GM23338 (cell line): ENCODE measurements around the gene PDE4D. TPM values are rescaled to one million over a fixed set of nuclear protein-coding genes. Genes with fewer than 3 reads are reported as not detected.

Experiments
- ATAC-seq: fragments of 200-7000 bp; cut with Tn5 transposase; 3 replicates; pipeline ENCODE4 v1.9.1; 2020
- DNase-seq: peaks from one replicate; pipeline ENCODE4 v3.0.0-alpha.2; 2015; ENCODE audit warnings: low spot score
- H2AFZ ChIP-seq: fragments of 200-600 bp; sonication (generic); 2 replicates; pipeline ENCODE4 v1.8.0; 2016; ENCODE audit warnings: antibody characterized with exemption, mild to moderate bottlenecking, moderate library complexity
- H3F3A ChIP-seq: fragments of 200-600 bp; sonication (generic); replicated peaks from 2 replicates; pipeline ENCODE4 v1.8.0; 2017; ENCODE audit warnings: antibody characterized with exemption, mixed run types, low read depth
- H3K27ac ChIP-seq: fragments of 200-600 bp; sonication (generic); 2 replicates; pipeline ENCODE4 v1.6.1; 2016; ENCODE audit warnings: low read depth
- H3K27me3 ChIP-seq: fragments of 200-600 bp; sonication (generic); 2 replicates; pipeline ENCODE4 v1.8.0; 2016; ENCODE audit warnings: mild to moderate bottlenecking, mixed run types, moderate library complexity; ENCODE audit not compliant: insufficient read depth
- H3K36me3 ChIP-seq: fragments of 200-600 bp; sonication (generic); 2 replicates; pipeline ENCODE4 v1.8.0; 2016; ENCODE audit warnings: mild to moderate bottlenecking; ENCODE audit not compliant: insufficient read depth
- H3K4me1 ChIP-seq: fragments of 200-600 bp; sonication (generic); 2 replicates; pipeline ENCODE4 v1.8.0; 2016; ENCODE audit warnings: mild to moderate bottlenecking, moderate library complexity; ENCODE audit not compliant: insufficient read depth
- H3K4me2 ChIP-seq: fragments of 200-600 bp; sonication (generic); 2 replicates; pipeline ENCODE4 v1.7.1; 2017; ENCODE audit warnings: mixed run types
- H3K4me3 ChIP-seq: fragments of 200-600 bp; sonication (generic); 2 replicates; pipeline ENCODE4 v1.6.1; 2016; ENCODE audit warnings: mixed run types
- H3K79me2 ChIP-seq: fragments of 200-600 bp; sonication (generic); replicated peaks from 2 replicates; pipeline ENCODE4 v1.8.0; 2017; ENCODE audit warnings: mild to moderate bottlenecking; ENCODE audit not compliant: insufficient read depth
- H3K9me2 ChIP-seq: fragments of 200-600 bp; sonication (generic); 2 replicates; pipeline ENCODE4 v1.8.0; 2017; ENCODE audit not compliant: insufficient read depth
- H4K20me1 ChIP-seq: fragments of 200-600 bp; sonication (generic); replicated peaks from 2 replicates; pipeline ENCODE4 v1.8.0; 2017; ENCODE audit warnings: mild to moderate bottlenecking; ENCODE audit not compliant: insufficient read depth
- H3K27ac Mint-ChIP-seq: 2 replicates; pipeline ENCODE4 v1.8.0; 2020; ENCODE audit warnings: inconsistent platforms, mild to moderate bottlenecking, moderate library complexity, mixed read lengths
- H3K27me3 Mint-ChIP-seq: 3 replicates; pipeline ENCODE4 v1.8.0; 2022; ENCODE audit warnings: low read depth, mild to moderate bottlenecking, moderate library complexity, mixed read lengths, inconsistent platforms; ENCODE audit not compliant: insufficient read depth, poor library complexity
- H3K36me3 Mint-ChIP-seq: 3 replicates; pipeline ENCODE4 v1.8.0; 2021; ENCODE audit warnings: low read depth, mild to moderate bottlenecking, inconsistent platforms, moderate library complexity, mixed read lengths
- H3K4me1 Mint-ChIP-seq: 3 replicates; pipeline ENCODE4 v1.8.0; 2020; ENCODE audit warnings: mild to moderate bottlenecking, inconsistent platforms, mixed read lengths
- H3K4me3 Mint-ChIP-seq: 3 replicates; pipeline ENCODE4 v1.8.0; 2021; ENCODE audit warnings: moderate library complexity, mild to moderate bottlenecking, inconsistent platforms, mixed read lengths
- H3K9me3 Mint-ChIP-seq: 3 replicates; pipeline ENCODE4 v1.8.0; 2020; ENCODE audit warnings: moderate library complexity, mild to moderate bottlenecking, inconsistent platforms, mixed read lengths
- CREB1 ChIP-seq: fragments of 250-450 bp; sonication (Bioruptor Pico); IDR thresholded peaks from 2 replicates; pipeline ENCODE4 v1.5.0; 2020; ENCODE audit warnings: low read depth, mild to moderate bottlenecking, moderate library complexity
- ETS1 ChIP-seq: IDR thresholded peaks from 2 replicates; pipeline ENCODE4 v1.6.1; 2016; ENCODE audit warnings: antibody characterized with exemption
- EZH2 ChIP-seq: fragments of 200-600 bp; sonication (generic); IDR thresholded peaks from one replicate; pipeline ENCODE4 v1.8.0; 2017; ENCODE audit warnings: antibody characterized with exemption, mild to moderate bottlenecking, low read depth; ENCODE audit not compliant: unreplicated experiment
- EZH2phosphoT487 ChIP-seq: fragments of 200-600 bp; sonication (generic); IDR thresholded peaks from one replicate; pipeline ENCODE4 v1.8.1; 2018; ENCODE audit warnings: antibody characterized with exemption; ENCODE audit not compliant: unreplicated experiment
- JUNB ChIP-seq: IDR thresholded peaks from one replicate; pipeline ENCODE4 v1.6.1; 2016; ENCODE audit warnings: antibody characterized with exemption; ENCODE audit not compliant: unreplicated experiment
- NANOG ChIP-seq: IDR thresholded peaks from 2 replicates; pipeline ENCODE4 v1.6.1; 2016; ENCODE audit warnings: antibody characterized with exemption, borderline replicate concordance
- POLR2AphosphoS5 ChIP-seq: IDR thresholded peaks from 2 replicates; pipeline ENCODE4 v1.6.1; 2016; ENCODE audit warnings: antibody characterized with exemption, low read depth
- STAT1 ChIP-seq: IDR thresholded peaks from one replicate; pipeline ENCODE4 v1.6.1; 2016; ENCODE audit warnings: antibody characterized with exemption; ENCODE audit not compliant: unreplicated experiment
- ZNF114 ChIP-seq: fragments of 250-450 bp; sonication (Bioruptor Pico); IDR thresholded peaks from 2 replicates; pipeline ENCODE4 v1.5.0; 2020; ENCODE audit warnings: mild to moderate bottlenecking, moderate library complexity
- ZNF331 ChIP-seq: fragments of 250-450 bp; sonication (Bioruptor Pico); IDR thresholded peaks from 2 replicates; pipeline ENCODE4 v1.5.0; 2020; ENCODE audit warnings: low read depth, mild to moderate bottlenecking, moderate library complexity
- polyA plus RNA-seq: library from polyadenylated mRNA; unstranded; fragments of >200 nt; fragmentation: Nextera tagmentation; extraction: Ambion mirVana; gene quantifications from 2 replicates; pipeline ENCODE4 v1.2.1, GENCODE V29; 2016
- total RNA-seq: library from RNA; depleted of rRNA; stranded (reverse); fragments of >200 nt; shearing (Covaris generic); gene quantifications from 2 replicates; pipeline ENCODE4 v1.2.3, GENCODE V29; 2014
- TF ChIP-seq, protein P1 (sequence below): IDR thresholded peaks from one replicate; pipeline ENCODE4 v1.6.1; 2018; ENCODE audit warnings: antibody characterized with exemption; ENCODE audit not compliant: unreplicated experiment
- TF ChIP-seq, protein P2 (sequence below): fragments of 250-450 bp; sonication (Bioruptor Pico); IDR thresholded peaks from 2 replicates; pipeline ENCODE4 v1.5.0; 2020; ENCODE audit warnings: mild to moderate bottlenecking, moderate library complexity
- TF ChIP-seq, protein P3 (sequence below), 2 experiments: fragments of 200-600 bp in 1 of 2; sonication (generic) in 1 of 2; conservative IDR thresholded peaks; 2 replicates each; pipeline versions ENCODE4 v1.5.1 to v1.6.1; 2016 to 2017; ENCODE audit warnings: antibody characterized with exemption in 2 of 2, low read depth in 2 of 2, mild to moderate bottlenecking in 2 of 2, moderate library complexity in 1 of 2

The PDE4D gene
- total and polyA plus RNA-seq, 2 experiments from 2014 or later = 2.1 to 4.7 TPM

GRCh38 chr5:59458966-59459729, 434.4 kb downstream of the PDE4D start:
- no peaks in the 10 kb centered on the region for H3K27me3 Mint-ChIP-seq
- TF ChIP-seq ZNF331 (CRISPR knock-in tag) (no peak), EZH2 (no peak), NANOG (no peak), POLR2AphosphoS5 (no peak), CREB1 (no peak), ZNF114 (no peak), EZH2phosphoT487 (no peak), JUNB (no peak), ETS1 (no peak), STAT1 (no peak)
- TF ChIP-seq, protein P1, sequence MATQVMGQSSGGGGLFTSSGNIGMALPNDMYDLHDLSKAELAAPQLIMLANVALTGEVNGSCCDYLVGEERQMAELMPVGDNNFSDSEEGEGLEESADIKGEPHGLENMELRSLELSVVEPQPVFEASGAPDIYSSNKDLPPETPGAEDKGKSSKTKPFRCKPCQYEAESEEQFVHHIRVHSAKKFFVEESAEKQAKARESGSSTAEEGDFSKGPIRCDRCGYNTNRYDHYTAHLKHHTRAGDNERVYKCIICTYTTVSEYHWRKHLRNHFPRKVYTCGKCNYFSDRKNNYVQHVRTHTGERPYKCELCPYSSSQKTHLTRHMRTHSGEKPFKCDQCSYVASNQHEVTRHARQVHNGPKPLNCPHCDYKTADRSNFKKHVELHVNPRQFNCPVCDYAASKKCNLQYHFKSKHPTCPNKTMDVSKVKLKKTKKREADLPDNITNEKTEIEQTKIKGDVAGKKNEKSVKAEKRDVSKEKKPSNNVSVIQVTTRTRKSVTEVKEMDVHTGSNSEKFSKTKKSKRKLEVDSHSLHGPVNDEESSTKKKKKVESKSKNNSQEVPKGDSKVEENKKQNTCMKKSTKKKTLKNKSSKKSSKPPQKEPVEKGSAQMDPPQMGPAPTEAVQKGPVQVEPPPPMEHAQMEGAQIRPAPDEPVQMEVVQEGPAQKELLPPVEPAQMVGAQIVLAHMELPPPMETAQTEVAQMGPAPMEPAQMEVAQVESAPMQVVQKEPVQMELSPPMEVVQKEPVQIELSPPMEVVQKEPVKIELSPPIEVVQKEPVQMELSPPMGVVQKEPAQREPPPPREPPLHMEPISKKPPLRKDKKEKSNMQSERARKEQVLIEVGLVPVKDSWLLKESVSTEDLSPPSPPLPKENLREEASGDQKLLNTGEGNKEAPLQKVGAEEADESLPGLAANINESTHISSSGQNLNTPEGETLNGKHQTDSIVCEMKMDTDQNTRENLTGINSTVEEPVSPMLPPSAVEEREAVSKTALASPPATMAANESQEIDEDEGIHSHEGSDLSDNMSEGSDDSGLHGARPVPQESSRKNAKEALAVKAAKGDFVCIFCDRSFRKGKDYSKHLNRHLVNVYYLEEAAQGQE = no peak
- TF ChIP-seq, protein P2, sequence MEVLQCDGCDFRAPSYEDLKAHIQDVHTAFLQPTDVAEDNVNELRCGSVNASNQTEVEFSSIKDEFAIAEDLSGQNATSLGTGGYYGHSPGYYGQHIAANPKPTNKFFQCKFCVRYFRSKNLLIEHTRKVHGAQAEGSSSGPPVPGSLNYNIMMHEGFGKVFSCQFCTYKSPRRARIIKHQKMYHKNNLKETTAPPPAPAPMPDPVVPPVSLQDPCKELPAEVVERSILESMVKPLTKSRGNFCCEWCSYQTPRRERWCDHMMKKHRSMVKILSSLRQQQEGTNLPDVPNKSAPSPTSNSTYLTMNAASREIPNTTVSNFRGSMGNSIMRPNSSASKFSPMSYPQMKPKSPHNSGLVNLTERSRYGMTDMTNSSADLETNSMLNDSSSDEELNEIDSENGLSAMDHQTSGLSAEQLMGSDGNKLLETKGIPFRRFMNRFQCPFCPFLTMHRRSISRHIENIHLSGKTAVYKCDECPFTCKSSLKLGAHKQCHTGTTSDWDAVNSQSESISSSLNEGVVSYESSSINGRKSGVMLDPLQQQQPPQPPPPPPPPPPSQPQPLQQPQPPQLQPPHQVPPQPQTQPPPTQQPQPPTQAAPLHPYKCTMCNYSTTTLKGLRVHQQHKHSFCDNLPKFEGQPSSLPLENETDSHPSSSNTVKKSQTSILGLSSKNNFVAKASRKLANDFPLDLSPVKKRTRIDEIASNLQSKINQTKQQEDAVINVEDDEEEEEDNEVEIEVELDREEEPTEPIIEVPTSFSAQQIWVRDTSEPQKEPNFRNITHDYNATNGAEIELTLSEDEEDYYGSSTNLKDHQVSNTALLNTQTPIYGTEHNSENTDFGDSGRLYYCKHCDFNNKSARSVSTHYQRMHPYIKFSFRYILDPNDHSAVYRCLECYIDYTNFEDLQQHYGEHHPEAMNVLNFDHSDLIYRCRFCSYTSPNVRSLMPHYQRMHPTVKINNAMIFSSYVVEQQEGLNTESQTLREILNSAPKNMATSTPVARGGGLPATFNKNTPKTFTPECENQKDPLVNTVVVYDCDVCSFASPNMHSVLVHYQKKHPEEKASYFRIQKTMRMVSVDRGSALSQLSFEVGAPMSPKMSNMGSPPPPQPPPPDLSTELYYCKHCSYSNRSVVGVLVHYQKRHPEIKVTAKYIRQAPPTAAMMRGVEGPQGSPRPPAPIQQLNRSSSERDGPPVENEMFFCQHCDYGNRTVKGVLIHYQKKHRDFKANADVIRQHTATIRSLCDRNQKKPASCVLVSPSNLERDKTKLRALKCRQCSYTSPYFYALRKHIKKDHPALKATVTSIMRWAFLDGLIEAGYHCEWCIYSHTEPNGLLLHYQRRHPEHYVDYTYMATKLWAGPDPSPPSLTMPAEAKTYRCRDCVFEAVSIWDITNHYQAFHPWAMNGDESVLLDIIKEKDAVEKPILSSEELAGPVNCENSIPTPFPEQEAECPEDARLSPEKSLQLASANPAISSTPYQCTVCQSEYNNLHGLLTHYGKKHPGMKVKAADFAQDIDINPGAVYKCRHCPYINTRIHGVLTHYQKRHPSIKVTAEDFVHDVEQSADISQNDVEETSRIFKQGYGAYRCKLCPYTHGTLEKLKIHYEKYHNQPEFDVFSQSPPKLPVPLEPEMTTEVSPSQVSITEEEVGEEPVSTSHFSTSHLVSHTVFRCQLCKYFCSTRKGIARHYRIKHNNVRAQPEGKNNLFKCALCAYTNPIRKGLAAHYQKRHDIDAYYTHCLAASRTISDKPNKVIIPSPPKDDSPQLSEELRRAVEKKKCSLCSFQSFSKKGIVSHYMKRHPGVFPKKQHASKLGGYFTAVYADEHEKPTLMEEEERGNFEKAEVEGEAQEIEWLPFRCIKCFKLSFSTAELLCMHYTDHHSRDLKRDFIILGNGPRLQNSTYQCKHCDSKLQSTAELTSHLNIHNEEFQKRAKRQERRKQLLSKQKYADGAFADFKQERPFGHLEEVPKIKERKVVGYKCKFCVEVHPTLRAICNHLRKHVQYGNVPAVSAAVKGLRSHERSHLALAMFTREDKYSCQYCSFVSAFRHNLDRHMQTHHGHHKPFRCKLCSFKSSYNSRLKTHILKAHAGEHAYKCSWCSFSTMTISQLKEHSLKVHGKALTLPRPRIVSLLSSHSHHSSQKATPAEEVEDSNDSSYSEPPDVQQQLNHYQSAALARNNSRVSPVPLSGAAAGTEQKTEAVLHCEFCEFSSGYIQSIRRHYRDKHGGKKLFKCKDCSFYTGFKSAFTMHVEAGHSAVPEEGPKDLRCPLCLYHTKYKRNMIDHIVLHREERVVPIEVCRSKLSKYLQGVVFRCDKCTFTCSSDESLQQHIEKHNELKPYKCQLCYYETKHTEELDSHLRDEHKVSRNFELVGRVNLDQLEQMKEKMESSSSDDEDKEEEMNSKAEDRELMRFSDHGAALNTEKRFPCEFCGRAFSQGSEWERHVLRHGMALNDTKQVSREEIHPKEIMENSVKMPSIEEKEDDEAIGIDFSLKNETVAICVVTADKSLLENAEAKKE (CRISPR knock-in tag) = no peak
- TF ChIP-seq, protein P3, sequence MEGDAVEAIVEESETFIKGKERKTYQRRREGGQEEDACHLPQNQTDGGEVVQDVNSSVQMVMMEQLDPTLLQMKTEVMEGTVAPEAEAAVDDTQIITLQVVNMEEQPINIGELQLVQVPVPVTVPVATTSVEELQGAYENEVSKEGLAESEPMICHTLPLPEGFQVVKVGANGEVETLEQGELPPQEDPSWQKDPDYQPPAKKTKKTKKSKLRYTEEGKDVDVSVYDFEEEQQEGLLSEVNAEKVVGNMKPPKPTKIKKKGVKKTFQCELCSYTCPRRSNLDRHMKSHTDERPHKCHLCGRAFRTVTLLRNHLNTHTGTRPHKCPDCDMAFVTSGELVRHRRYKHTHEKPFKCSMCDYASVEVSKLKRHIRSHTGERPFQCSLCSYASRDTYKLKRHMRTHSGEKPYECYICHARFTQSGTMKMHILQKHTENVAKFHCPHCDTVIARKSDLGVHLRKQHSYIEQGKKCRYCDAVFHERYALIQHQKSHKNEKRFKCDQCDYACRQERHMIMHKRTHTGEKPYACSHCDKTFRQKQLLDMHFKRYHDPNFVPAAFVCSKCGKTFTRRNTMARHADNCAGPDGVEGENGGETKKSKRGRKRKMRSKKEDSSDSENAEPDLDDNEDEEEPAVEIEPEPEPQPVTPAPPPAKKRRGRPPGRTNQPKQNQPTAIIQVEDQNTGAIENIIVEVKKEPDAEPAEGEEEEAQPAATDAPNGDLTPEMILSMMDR (conservative IDR thresholded peaks at IDR 0.05; ENCODE audit: low read depth in 2 of 2) = no peak
- Histone ChIP-seq H3K9me2 (no peaks in the 10 kb centered on the region; the same call in none of the 2 replicates), H3K27me3 (no peaks in the 10 kb centered on the region), H3K27ac (no peak overlapping the region), H3K4me1 (no peaks in the 10 kb centered on the region), H3K36me3 (no peaks in the 10 kb centered on the region; the same call in 1 of the 2 replicates), H4K20me1 (no peaks in the 10 kb centered on the region), H3K4me3 (no peak overlapping the region), H3K79me2 (no peaks in the 10 kb centered on the region), H2AFZ (no peak overlapping the region), H3F3A (no peaks in the 10 kb centered on the region), H3K4me2 (no peak overlapping the region)
- ATAC-seq = no peak
- H3K4me1 Mint-ChIP-seq = peaks cover 5% of the 10 kb centered on the region; the same call in 2 of the 3 replicates
- H3K27ac Mint-ChIP-seq = no peak overlapping the region
- peaks cover 19% of the 10 kb centered on the region for H3K9me3 Mint-ChIP-seq
- no peak for DNase-seq
- H3K4me3 Mint-ChIP-seq = no peak overlapping the region
- H3K36me3 Mint-ChIP-seq = peaks cover 14% of the 10 kb centered on the region
